HFFc6 (cell line): ENCODE results near the gene TRPV4. TPM values are rescaled to one million over a fixed set of nuclear protein-coding genes. Genes with fewer than 3 reads are reported as not detected.

ENCODE experiments used
- DNase-seq: peaks from one replicate; pipeline ENCODE4 v3.0.0-alpha.2; 2018
- H3K27ac Mint-ChIP-seq: 2 replicates; pipeline ENCODE4 v1.8.0; 2020; ENCODE audit warnings: mild to moderate bottlenecking, mixed read lengths
- H3K27me3 Mint-ChIP-seq: 2 replicates; pipeline ENCODE4 v1.8.0; 2021; ENCODE audit warnings: mild to moderate bottlenecking, moderate library complexity, mixed read lengths; ENCODE audit not compliant: insufficient read depth
- H3K36me3 Mint-ChIP-seq: 2 replicates; pipeline ENCODE4 v1.8.0; 2021; ENCODE audit warnings: low read depth, mixed read lengths
- H3K4me1 Mint-ChIP-seq: 2 replicates; pipeline ENCODE4 v1.8.0; 2020; ENCODE audit warnings: low read depth, mixed read lengths
- H3K4me3 Mint-ChIP-seq: 2 replicates; pipeline ENCODE4 v1.8.0; 2020; ENCODE audit warnings: mild to moderate bottlenecking, moderate library complexity, mixed read lengths
- H3K9me3 Mint-ChIP-seq: 2 replicates; pipeline ENCODE4 v1.8.0; 2020; ENCODE audit warnings: mild to moderate bottlenecking, mixed read lengths
- long read RNA-seq: library from polyadenylated mRNA; unstranded; transcript quantifications from one replicate; pipeline ENCODE4 v2.0.0, GENCODE V29; 2019
- total RNA-seq, 6 experiments: library from RNA; stranded (reverse); fragmentation: NEBNext Ultra II Directional; extraction: Animal tissue kit (Norgen Biotek cat#: 25700); gene quantifications; 2 replicates in 1 of 6; 3 replicates in 5 of 6; pipeline ENCODE4 v1.2.3, GENCODE V29; 2021
- TF ChIP-seq, protein P1 (sequence below): fragments of 200-600 bp; sonication (generic); IDR thresholded peaks from 2 replicates; pipeline ENCODE4 v1.5.0; 2021; ENCODE audit warnings: antibody characterized with exemption, mild to moderate bottlenecking

The TRPV4 gene
- total RNA-seq, result 1 to 10 TPM; 1.6 to 2.5 (median 1.9) TPM
- long read RNA-seq, partial matches to known transcripts, result 0 of 1 reads
- long read RNA-seq, other reads (novel, unspliced or antisense), result 0 of 1 reads

DNA sequence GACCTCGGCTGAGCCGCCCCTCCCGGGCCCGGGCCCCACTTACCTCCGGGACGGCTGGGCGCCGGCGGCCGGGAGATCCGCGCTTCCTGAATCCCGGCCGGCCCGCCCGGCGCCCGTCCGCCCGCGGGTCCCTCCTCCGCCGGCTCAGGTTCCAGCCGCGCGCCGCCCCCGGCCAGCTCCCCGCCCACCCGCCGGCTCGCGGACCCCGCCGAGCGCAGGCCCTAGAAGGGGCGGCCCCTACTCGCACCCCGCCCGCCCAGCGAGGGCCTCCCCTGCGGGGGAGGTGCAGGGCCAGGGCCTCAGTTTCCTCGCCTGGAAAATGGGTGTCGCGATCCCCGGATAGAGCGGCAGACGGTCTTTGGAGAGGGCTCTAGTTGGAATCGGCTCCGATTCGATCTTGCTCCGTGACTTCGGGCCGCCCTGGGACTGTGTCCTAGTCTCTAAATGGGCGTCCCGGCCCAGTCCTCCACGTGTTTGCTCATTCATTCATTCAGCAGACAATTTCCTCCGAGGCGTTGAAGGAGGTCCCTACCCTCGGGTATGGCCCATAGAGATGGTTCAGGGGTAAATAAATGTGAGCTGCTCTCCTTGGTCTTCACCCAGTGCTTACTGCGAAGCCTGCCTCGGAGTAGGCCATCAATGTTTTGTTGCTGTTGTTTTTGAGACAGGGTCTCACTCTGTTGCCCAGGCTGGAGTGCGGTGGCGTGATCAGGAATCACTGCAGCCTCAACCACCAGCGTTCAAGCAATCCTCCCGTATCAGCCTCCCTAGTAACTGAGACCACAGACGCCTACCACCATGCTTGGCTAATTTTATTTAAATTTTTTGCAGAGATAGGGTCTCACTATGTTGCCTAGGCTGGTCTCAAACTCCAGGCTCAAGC is at the start of gene TRPV4:
Gene TRPV4, minus strand, starts transcription at position 92 of the 883 bp plus-strand sequence. CDS start 18,602 bp downstream, outside the sequence.
- H3K27ac Mint-ChIP-seq, result no peak within 1 kb of the TSS
- H3K4me1 Mint-ChIP-seq, result peaks cover 30% of the 10 kb centered on the region
- peak within 1 kb of the TSS; percentile 69 for H3K4me3 Mint-ChIP-seq
- H3K9me3 Mint-ChIP-seq, result no peaks in the 10 kb centered on the region
- TF ChIP-seq, protein P1, sequence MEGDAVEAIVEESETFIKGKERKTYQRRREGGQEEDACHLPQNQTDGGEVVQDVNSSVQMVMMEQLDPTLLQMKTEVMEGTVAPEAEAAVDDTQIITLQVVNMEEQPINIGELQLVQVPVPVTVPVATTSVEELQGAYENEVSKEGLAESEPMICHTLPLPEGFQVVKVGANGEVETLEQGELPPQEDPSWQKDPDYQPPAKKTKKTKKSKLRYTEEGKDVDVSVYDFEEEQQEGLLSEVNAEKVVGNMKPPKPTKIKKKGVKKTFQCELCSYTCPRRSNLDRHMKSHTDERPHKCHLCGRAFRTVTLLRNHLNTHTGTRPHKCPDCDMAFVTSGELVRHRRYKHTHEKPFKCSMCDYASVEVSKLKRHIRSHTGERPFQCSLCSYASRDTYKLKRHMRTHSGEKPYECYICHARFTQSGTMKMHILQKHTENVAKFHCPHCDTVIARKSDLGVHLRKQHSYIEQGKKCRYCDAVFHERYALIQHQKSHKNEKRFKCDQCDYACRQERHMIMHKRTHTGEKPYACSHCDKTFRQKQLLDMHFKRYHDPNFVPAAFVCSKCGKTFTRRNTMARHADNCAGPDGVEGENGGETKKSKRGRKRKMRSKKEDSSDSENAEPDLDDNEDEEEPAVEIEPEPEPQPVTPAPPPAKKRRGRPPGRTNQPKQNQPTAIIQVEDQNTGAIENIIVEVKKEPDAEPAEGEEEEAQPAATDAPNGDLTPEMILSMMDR, result no peak
- no peak for DNase-seq
- H3K36me3 Mint-ChIP-seq, result no peaks in the 10 kb centered on the region
- H3K27me3 Mint-ChIP-seq, result peaks cover 4% of the 10 kb centered on the region; the same call in 1 of the 2 replicates

DNA sequence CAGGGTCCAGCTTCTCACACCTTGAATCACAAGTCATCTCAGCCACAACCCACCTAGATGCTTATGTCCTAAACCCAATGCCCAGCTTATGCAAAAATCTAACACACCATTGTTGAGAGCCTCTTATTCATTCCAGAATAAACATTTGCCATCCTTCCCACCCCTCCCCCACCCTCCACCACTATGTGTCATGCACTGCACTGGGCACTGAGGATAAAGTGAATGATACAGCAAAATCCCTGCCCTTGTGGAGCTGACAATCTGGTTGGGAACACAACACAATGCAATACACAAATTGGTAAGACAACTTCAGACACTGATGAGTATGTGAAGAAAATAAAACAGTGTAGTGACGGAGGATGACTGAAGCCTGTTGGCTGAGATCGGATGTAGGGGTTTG is 48.6 kb upstream of the TRPV4 start:
- Mint-ChIP-seq H3K4me1 (peaks cover 48% of the 10 kb centered on the region), H3K9me3 (no peaks in the 10 kb centered on the region), H3K27me3 (no peaks in the 10 kb centered on the region), H3K36me3 (no peaks in the 10 kb centered on the region), H3K4me3 (no peak overlapping the region), H3K27ac (peak overlapping the region; percentile 53)
- no peak for DNase-seq
- TF ChIP-seq, protein P1, result no peak

DNA sequence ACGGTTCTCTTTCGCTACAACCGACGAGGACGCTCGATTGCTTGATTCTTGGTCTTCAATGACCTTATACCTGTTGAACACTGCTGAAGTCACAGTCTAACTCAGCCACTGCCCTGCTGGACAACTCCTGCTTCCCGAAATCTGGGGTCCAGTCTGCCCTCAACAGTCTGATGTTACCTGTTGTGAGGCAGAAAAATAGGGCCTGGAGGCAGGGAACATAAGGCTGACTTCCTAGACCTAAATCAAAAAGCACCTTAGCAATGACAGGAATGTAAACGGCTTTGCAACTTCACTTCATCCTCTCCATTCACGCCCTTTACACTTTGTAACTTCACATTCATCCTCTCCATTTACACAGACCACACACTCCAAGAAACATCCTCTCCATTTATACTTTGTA is 47.7 kb upstream of the TRPV4 start:
- peaks cover 53% of the 10 kb centered on the region for H3K4me1 Mint-ChIP-seq
- no peaks in the 10 kb centered on the region for H3K9me3 Mint-ChIP-seq
- H3K36me3 Mint-ChIP-seq, result no peaks in the 10 kb centered on the region
- H3K27me3 Mint-ChIP-seq, result no peaks in the 10 kb centered on the region
- H3K4me3 Mint-ChIP-seq, result peak overlapping the region; percentile 90
- TF ChIP-seq, protein P1, result no peak
- DNase-seq, result no peak
- H3K27ac Mint-ChIP-seq, result peak overlapping the region; percentile 20

DNA sequence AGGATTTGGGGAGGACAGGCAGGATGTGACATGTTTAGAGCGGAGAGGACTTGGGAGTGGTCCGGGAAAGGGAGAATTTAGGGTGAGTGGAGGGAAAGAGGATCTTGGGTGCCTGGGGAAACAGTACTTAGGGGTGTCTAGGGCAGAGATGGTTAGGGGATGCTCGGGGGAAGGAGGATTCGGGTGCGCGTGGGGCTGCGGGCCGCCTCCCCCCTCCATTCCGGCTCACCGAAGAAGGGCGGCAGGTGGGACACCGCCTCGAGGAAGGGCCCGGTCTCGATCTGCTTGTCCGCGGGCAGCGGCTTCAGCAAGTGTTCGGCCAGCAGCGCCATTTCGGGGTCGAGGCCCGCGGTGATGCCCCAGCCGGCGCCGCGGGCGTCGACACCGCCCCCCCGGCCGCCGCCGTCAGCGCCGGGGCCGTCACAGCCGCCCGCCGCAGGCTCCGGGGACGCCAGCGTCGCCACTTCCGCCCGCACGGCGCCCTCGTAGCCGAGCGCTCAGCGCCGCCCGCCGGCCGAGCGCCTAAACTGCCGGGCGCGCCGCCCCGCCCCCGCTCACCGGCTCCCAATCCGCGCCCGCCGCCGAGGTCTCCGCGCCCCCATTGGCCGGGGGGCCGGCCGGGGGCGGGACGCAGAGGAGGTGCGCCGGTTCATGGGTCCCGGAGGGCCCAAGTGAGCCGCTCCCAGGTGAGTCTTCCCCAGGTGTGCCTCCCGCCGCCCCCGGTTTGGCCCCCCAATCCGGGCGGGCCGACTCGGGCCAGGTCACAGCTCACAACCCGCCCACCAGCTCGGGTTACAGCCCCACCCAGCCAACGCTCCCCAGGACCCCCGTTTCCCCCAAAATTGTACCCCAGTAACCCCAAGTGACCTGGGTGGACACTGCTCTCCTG is 47.1 kb upstream of the TRPV4 start, which contains the start of gene GLTP:
Gene GLTP, minus strand, starts transcription at position 499 of the 889 bp plus-strand sequence. Its CDS starts 167 bp downstream, at position 332.
- H3K9me3 Mint-ChIP-seq, result no peaks in the 10 kb centered on the region
- H3K4me3 Mint-ChIP-seq, result peak within 1 kb of the TSS; percentile 95
- H3K27ac Mint-ChIP-seq, result peak within 1 kb of the TSS; percentile 92
- peak; percentile 62 for DNase-seq
- H3K36me3 Mint-ChIP-seq, result no peaks in the 10 kb centered on the region
- TF ChIP-seq, protein P1, result peak; percentile 63
- peaks cover 59% of the 10 kb centered on the region for H3K4me1 Mint-ChIP-seq
- H3K27me3 Mint-ChIP-seq, result no peaks in the 10 kb centered on the region

DNA sequence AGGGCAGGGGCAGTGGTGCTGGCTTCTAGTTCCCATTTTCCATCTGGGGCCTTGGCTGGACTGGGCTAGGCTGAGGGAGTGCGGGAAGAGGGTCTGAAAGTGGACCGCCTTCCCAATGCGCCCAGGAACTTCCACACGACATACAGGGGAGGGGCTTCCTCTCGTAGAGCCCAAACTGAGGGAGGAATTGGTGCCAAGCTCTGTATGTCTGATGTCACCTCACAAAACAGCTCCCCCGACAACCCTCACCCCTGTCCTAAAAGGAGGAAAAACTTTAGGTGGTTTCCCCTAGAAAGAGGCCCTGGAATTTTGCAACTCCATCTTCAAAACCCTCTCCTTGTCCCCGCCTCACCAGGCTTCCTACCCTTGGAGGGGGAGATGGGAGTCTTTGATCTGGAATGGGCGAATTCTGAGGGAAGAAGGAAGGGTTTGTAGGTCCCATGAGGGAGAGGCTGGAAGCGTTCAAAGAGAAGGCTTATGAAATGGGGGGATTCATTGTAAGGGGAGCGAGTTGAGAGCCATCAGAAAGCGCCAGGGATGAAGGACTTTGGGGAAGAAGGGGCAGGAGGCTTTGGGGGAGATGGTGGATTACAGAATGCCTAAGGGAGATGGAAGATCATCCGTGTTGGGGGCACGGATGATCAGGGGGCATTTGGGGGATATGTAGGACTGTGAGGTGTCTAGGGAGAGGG is 46.3 kb upstream of the TRPV4 start:
- peak overlapping the region; percentile 92 for H3K27ac Mint-ChIP-seq
- no peak for DNase-seq
- H3K9me3 Mint-ChIP-seq, result no peaks in the 10 kb centered on the region
- TF ChIP-seq, protein P1, result no peak
- no peaks in the 10 kb centered on the region for H3K27me3 Mint-ChIP-seq
- no peaks in the 10 kb centered on the region for H3K36me3 Mint-ChIP-seq
- H3K4me1 Mint-ChIP-seq, result peaks cover 67% of the 10 kb centered on the region
- H3K4me3 Mint-ChIP-seq, result peak overlapping the region; percentile 95
